ENCODE measurements around the gene MEIKIN. TPM values are rescaled to one million over a fixed set of nuclear protein-coding genes. Genes with fewer than 3 reads are reported as not detected.
"Not testable (repeated sequence)": the region's sequence is repeated elsewhere in the genome, so short reads cannot be mapped to it uniquely, and the experiment has no call there.

The MEIKIN gene
- total RNA-seq, 4 donors from 2014 or later: not detected

- Histone ChIP-seq H3K4me3 (no peak overlapping the region), H3K9me3 (no peaks in the 10 kb centered on the region), H3K27me3 (no peaks in the 10 kb centered on the region), H3K4me1 (no peaks in the 10 kb centered on the region), H3K27ac (no peak overlapping the region), H3K36me3 (no peaks in the 10 kb centered on the region)
- intact Hi-C loops (cut with DNase I; ENCODE audit: low total_unique reads): no loop called here
- TF ChIP-seq CTCF (IDR thresholded peaks at IDR 0.05) (no peak), POLR2A (IDR thresholded peaks at IDR 0.05) (no peak)
- DNase-seq: no peak
Observed at GRCh38 chr5:131913603-131914002, 31.9 kb downstream of the MEIKIN start.

GRCh38 chr5:131906668-131907067, 38.8 kb downstream of the MEIKIN start:
- intact Hi-C loops (cut with DNase I; ENCODE audit: low total_unique reads): no loop called here
- Histone ChIP-seq H3K27ac (no peak overlapping the region), H3K27me3 (no peaks in the 10 kb centered on the region), H3K9me3 (peaks cover 0 to 4% of the 10 kb centered on the region in 2 donors), H3K36me3 (no peaks in the 10 kb centered on the region), H3K4me3 (no peak overlapping the region), H3K4me1 (no peaks in the 10 kb centered on the region)
- TF ChIP-seq CTCF (IDR thresholded peaks at IDR 0.05): no peak
- TF ChIP-seq POLR2A (IDR thresholded peaks at IDR 0.05): no peak
- no peak for DNase-seq

GRCh38 chr5:131902266-131902665, 43.2 kb downstream of the MEIKIN start:
- H3K9me3 ChIP-seq; H3K4me3 ChIP-seq; DNase-seq; intact Hi-C loops (cut with DNase I; ENCODE audit: low total_unique reads); H3K27ac ChIP-seq; H3K27me3 ChIP-seq; H3K4me1 ChIP-seq; H3K36me3 ChIP-seq: not testable (repeated sequence)

- Histone ChIP-seq H3K27ac (no peak overlapping the region), H3K9me3 (peaks cover 0 to 4% of the 10 kb centered on the region in 2 donors), H3K27me3 (no peaks in the 10 kb centered on the region), H3K36me3 (no peaks in the 10 kb centered on the region), H3K4me1 (no peaks in the 10 kb centered on the region), H3K4me3 (no peak overlapping the region)
- DNase-seq: no peak
- intact Hi-C loops (cut with DNase I; ENCODE audit: low total_unique reads): no loop called here
- TF ChIP-seq POLR2A (IDR thresholded peaks at IDR 0.05) (no peak), CTCF (IDR thresholded peaks at IDR 0.05) (no peak)
Observed at GRCh38 chr5:131899686-131900085, 45.8 kb downstream of the MEIKIN start.

GRCh38 chr5:131883984-131884383, 61.5 kb downstream of the MEIKIN start:
- Histone ChIP-seq H3K4me3 (no peak overlapping the region), H3K9me3 (no peaks in the 10 kb centered on the region), H3K4me1 (no peaks in the 10 kb centered on the region), H3K36me3 (no peaks in the 10 kb centered on the region), H3K27me3 (no peaks in the 10 kb centered on the region), H3K27ac (no peak overlapping the region)
- DNase-seq: no peak
- TF ChIP-seq POLR2A (IDR thresholded peaks at IDR 0.05): no peak
- TF ChIP-seq CTCF (IDR thresholded peaks at IDR 0.05): no peak
- intact Hi-C loops (cut with DNase I; ENCODE audit: low total_unique reads): no loop called here

- Histone ChIP-seq H3K36me3 (no peaks in the 10 kb centered on the region), H3K4me3 (no peak overlapping the region), H3K27ac (no peak overlapping the region), H3K4me1 (no peaks in the 10 kb centered on the region), H3K9me3 (no peaks in the 10 kb centered on the region), H3K27me3 (no peaks in the 10 kb centered on the region)
- intact Hi-C loops (cut with DNase I; ENCODE audit: low total_unique reads): no loop called here
- no peak for TF ChIP-seq POLR2A (IDR thresholded peaks at IDR 0.05)
- no peak for TF ChIP-seq CTCF (IDR thresholded peaks at IDR 0.05)
- no peak for DNase-seq
Observed at GRCh38 chr5:131879705-131880104, 65.8 kb downstream of the MEIKIN start.

All from uterus (tissue), 4 donors.